GM12878 (cell line): ENCODE data around the gene CHID1.

Experiments
- ATF2 ChIP-seq: IDR thresholded peaks from 2 replicates; pipeline ENCODE4 v1.6.1; 2012; ENCODE audit warnings: low read length, inconsistent platforms
- DPF2 ChIP-seq: fragments of 450-650 bp; IDR thresholded peaks from 2 replicates; pipeline ENCODE4 v1.6.1; 2017; ENCODE audit warnings: mild to moderate bottlenecking
- EZH2 ChIP-seq: IDR thresholded peaks from 2 replicates; pipeline ENCODE4 v1.6.1; 2012; ENCODE audit warnings: low read depth, mild to moderate bottlenecking, control low read depth, inconsistent platforms, low read length, borderline replicate concordance; ENCODE audit not compliant: control insufficient read depth
- NR2C2 ChIP-seq: IDR thresholded peaks from 2 replicates; pipeline ENCODE4 v1.6.1; 2011; ENCODE audit warnings: borderline replicate concordance, low read depth; ENCODE audit not compliant: control insufficient read depth, insufficient read length
- POLR2A ChIP-seq: IDR thresholded peaks from 2 replicates; pipeline ENCODE4 v1.6.1; 2011; ENCODE audit warnings: low read depth, mild to moderate bottlenecking, low read length
- RBBP5 ChIP-seq: fragments of 200-600 bp; sonication (generic); conservative IDR thresholded peaks from 2 replicates; pipeline ENCODE4 v1.6.1; 2016
- RELA ChIP-seq: fragments of 450-650 bp; IDR thresholded peaks from 2 replicates; pipeline ENCODE4 v1.8.0; 2014; ENCODE audit warnings: borderline replicate concordance; ENCODE audit not compliant: partially characterized antibody
- ZNF217 ChIP-seq: fragments of 450-650 bp; IDR thresholded peaks from 2 replicates; pipeline ENCODE4 v1.6.1; 2017; ENCODE audit warnings: antibody characterized with exemption, mild to moderate bottlenecking
- ZNF274 ChIP-seq: IDR thresholded peaks from one replicate; pipeline ENCODE4 v1.8.0; 2011; ENCODE audit not compliant: insufficient read length, insufficient read depth
- TF ChIP-seq, protein P1 (sequence below): fragments of 450-650 bp; IDR thresholded peaks from 2 replicates; pipeline ENCODE4 v1.6.1; 2014; ENCODE audit warnings: mild to moderate bottlenecking
- TF ChIP-seq, protein P2 (sequence below), 3 experiments: IDR thresholded peaks in 2 of 3; conservative IDR thresholded peaks in 1 of 3; 2 replicates each; pipeline ENCODE4 v1.5.1; 2011; ENCODE audit warnings: low read depth in 3 of 3, low read length in 3 of 3, mild to moderate bottlenecking in 3 of 3, control low read depth in 2 of 3, moderate library complexity in 2 of 3, inconsistent platforms in 1 of 3, mixed read lengths in 1 of 3; ENCODE audit not compliant: control insufficient read depth in 2 of 3, insufficient read depth in 1 of 3; ENCODE audit errors: extremely low read depth in 1 of 3

DNA sequence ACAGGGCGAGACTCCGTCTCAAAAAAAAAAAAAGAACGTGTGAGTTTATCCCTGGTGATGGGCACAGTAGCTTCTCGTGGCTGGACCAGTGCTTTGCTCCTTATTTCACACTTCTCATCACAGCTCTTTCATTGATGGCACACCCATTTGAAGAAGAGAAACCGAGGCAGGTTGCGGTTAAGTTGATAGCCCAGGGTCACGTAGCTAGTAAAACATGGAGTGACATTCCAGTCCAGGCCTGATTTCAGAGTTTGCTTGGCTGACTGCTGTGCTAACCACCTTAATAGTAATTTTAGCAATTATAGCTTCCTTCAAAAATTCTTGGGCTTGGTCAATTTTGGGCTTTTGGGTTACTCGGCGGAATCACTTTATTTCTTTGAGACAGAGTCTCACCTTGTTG is 40.9 kb upstream of the CHID1 start:
- TF ChIP-seq NR2C2 (no peak), ZNF274 (no peak), ATF2 (no peak), RELA (no peak), RBBP5 (no peak), ZNF217 (no peak), DPF2 (no peak), EZH2 (no peak), POLR2A (no peak)
- TF ChIP-seq, protein P1, sequence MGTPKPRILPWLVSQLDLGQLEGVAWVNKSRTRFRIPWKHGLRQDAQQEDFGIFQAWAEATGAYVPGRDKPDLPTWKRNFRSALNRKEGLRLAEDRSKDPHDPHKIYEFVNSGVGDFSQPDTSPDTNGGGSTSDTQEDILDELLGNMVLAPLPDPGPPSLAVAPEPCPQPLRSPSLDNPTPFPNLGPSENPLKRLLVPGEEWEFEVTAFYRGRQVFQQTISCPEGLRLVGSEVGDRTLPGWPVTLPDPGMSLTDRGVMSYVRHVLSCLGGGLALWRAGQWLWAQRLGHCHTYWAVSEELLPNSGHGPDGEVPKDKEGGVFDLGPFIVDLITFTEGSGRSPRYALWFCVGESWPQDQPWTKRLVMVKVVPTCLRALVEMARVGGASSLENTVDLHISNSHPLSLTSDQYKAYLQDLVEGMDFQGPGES, result no peak
- TF ChIP-seq, protein P2, sequence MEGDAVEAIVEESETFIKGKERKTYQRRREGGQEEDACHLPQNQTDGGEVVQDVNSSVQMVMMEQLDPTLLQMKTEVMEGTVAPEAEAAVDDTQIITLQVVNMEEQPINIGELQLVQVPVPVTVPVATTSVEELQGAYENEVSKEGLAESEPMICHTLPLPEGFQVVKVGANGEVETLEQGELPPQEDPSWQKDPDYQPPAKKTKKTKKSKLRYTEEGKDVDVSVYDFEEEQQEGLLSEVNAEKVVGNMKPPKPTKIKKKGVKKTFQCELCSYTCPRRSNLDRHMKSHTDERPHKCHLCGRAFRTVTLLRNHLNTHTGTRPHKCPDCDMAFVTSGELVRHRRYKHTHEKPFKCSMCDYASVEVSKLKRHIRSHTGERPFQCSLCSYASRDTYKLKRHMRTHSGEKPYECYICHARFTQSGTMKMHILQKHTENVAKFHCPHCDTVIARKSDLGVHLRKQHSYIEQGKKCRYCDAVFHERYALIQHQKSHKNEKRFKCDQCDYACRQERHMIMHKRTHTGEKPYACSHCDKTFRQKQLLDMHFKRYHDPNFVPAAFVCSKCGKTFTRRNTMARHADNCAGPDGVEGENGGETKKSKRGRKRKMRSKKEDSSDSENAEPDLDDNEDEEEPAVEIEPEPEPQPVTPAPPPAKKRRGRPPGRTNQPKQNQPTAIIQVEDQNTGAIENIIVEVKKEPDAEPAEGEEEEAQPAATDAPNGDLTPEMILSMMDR (IDR thresholded peaks at IDR 0.05 in 2 of 3, conservative IDR thresholded peaks at IDR 0.05 in 1 of 3; ENCODE audit: control insufficient read depth in 2 of 3, extremely low read depth in 1 of 3, insufficient read depth in 1 of 3, low read depth in 3 of 3, low read length in 3 of 3), result no peak
